Mesenchymal stem cell (in vitro differentiated cells and primary cell): ENCODE data around the gene TMPRSS6.

ENCODE experiments used
- DNase-seq: peaks from one replicate; pipeline ENCODE4 v3.0.0-alpha.2; 2013
- H2AFZ ChIP-seq: one replicate; pipeline ENCODE4 v1.6.1; 2013; ENCODE audit warnings: low read depth, mild to moderate bottlenecking, control low read depth, inconsistent platforms, low read length, moderate library complexity
- H2AK5ac ChIP-seq: 2 replicates; pipeline ENCODE4 v1.6.1; 2013; ENCODE audit warnings: low read length, moderate library complexity, mild to moderate bottlenecking, inconsistent platforms; ENCODE audit not compliant: severe bottlenecking
- H2BK120ac ChIP-seq: one replicate; pipeline ENCODE4 v1.6.1; 2013; ENCODE audit warnings: low read depth, mild to moderate bottlenecking, inconsistent platforms, low read length, moderate library complexity
- H2BK12ac ChIP-seq, 2 experiments: one replicate each; pipeline ENCODE4 v1.6.1; 2013; ENCODE audit warnings: inconsistent platforms in 2 of 2, low read length in 2 of 2, mild to moderate bottlenecking in 2 of 2, moderate library complexity in 2 of 2, control low read depth in 1 of 2
- H2BK15ac ChIP-seq: one replicate; pipeline ENCODE4 v1.6.1; 2013; ENCODE audit warnings: mild to moderate bottlenecking, low read depth, inconsistent platforms; ENCODE audit not compliant: poor library complexity, severe bottlenecking
- H2BK5ac ChIP-seq: 2 replicates; pipeline ENCODE4 v1.6.1; 2013; ENCODE audit warnings: low read depth, mild to moderate bottlenecking, low read length, control low read depth, inconsistent platforms; ENCODE audit not compliant: poor library complexity, severe bottlenecking
- H3K14ac ChIP-seq, 2 experiments: one replicate each; pipeline ENCODE4 v1.6.1; 2013; ENCODE audit warnings: inconsistent platforms in 2 of 2, low read length in 2 of 2, control low read depth in 1 of 2, mild to moderate bottlenecking in 1 of 2, moderate library complexity in 1 of 2
- H3K18ac ChIP-seq, 2 experiments: one replicate each; pipeline ENCODE4 v1.6.1; 2013; ENCODE audit warnings: inconsistent platforms in 2 of 2, low read length in 2 of 2, control low read depth in 1 of 2, low read depth in 1 of 2, mild to moderate bottlenecking in 1 of 2
- H3K23ac ChIP-seq, 2 experiments: one replicate each; pipeline ENCODE4 v1.6.1; 2013; ENCODE audit warnings: inconsistent platforms in 2 of 2, low read length in 2 of 2, mild to moderate bottlenecking in 2 of 2, moderate library complexity in 2 of 2, control low read depth in 1 of 2
- H3K27ac ChIP-seq: 2 replicates; pipeline ENCODE4 v1.5.1; 2013; ENCODE audit warnings: mild to moderate bottlenecking, moderate library complexity, low read length, control low read depth, inconsistent platforms; ENCODE audit not compliant: poor library complexity, severe bottlenecking
- H3K27me3 ChIP-seq, 2 experiments: 2 replicates each; pipeline versions ENCODE4 v1.6.1 to v1.7.0; 2013; ENCODE audit warnings: low read length in 2 of 2, mild to moderate bottlenecking in 2 of 2, moderate library complexity in 2 of 2, control low read depth in 1 of 2, inconsistent platforms in 1 of 2; ENCODE audit not compliant: control insufficient read depth in 1 of 2, insufficient read depth in 1 of 2
- H3K36me3 ChIP-seq, 2 experiments: 2 replicates each; pipeline versions ENCODE4 v1.6.1 to v1.7.0; 2013; ENCODE audit warnings: low read length in 2 of 2, control low read depth in 1 of 2, inconsistent platforms in 1 of 2, low read depth in 1 of 2, mild to moderate bottlenecking in 1 of 2; ENCODE audit not compliant: insufficient read depth in 2 of 2, control insufficient read depth in 1 of 2
- H3K4ac ChIP-seq, 2 experiments: one replicate each; pipeline ENCODE4 v1.6.1; 2013; ENCODE audit warnings: inconsistent platforms in 2 of 2, low read length in 2 of 2, mild to moderate bottlenecking in 2 of 2, moderate library complexity in 2 of 2, control low read depth in 1 of 2, low read depth in 1 of 2
- H3K4me1 ChIP-seq: 2 replicates; pipeline ENCODE4 v1.6.1; 2013; ENCODE audit warnings: low read depth, low read length, control low read depth; ENCODE audit not compliant: control insufficient read depth, insufficient read depth
- H3K4me2 ChIP-seq: 2 replicates; pipeline ENCODE4 v1.6.1; 2013; ENCODE audit warnings: low read length, mild to moderate bottlenecking, inconsistent platforms; ENCODE audit not compliant: poor library complexity, severe bottlenecking
- H3K4me3 ChIP-seq, 2 experiments: 2 replicates each; pipeline versions ENCODE4 v1.5.1 to v1.7.0; 2013; ENCODE audit warnings: low read length in 2 of 2, mild to moderate bottlenecking in 2 of 2, control low read depth in 1 of 2, low read depth in 1 of 2; ENCODE audit not compliant: insufficient read depth in 1 of 2
- H3K79me1 ChIP-seq: replicated peaks from 2 replicates; pipeline ENCODE4 v1.6.1; 2013; ENCODE audit warnings: mild to moderate bottlenecking, control low read depth, low read length, inconsistent platforms; ENCODE audit not compliant: poor library complexity, severe bottlenecking
- H3K9ac ChIP-seq: 2 replicates; pipeline ENCODE4 v1.7.0; 2013; ENCODE audit warnings: mild to moderate bottlenecking, low read length, moderate library complexity
- H3K9me3 ChIP-seq: 2 replicates; pipeline ENCODE4 v1.7.0; 2013; ENCODE audit warnings: mild to moderate bottlenecking, low read length; ENCODE audit not compliant: control insufficient read depth
- H4K8ac ChIP-seq: one replicate; pipeline ENCODE4 v1.6.1; 2013; ENCODE audit warnings: inconsistent platforms, mild to moderate bottlenecking, low read length, moderate library complexity
- H4K91ac ChIP-seq: one replicate; pipeline ENCODE4 v1.6.1; 2013; ENCODE audit warnings: mild to moderate bottlenecking, low read length, inconsistent platforms
- WGBS: methylation state at CpG from one replicate; pipeline ENCODE4 v1.1.7; 2013; ENCODE audit warnings: mixed read lengths; 5-methylcytosine and 5-hydroxymethylcytosine counted together

The TMPRSS6 gene

DNA sequence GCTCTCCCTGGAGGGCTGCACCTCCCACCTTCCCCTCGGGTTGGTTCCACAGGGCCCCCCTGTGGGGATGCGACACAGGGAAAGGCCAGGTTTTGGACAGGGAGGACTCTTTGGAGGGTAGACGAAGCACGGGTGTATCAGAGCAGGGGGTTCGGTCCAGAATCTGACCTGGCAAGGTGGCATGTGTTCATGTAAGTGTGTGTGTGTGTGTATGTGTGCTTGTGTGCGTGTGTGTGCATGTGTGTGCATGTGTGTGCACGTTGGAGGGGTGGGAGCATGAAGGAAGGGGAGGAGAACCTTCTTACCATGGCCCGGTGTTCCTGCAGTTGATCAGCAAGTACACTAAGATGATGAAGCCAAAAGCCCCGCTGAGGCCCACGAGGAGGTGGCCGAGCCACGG lies 25.5 kb upstream of the TMPRSS6 start:
- Histone ChIP-seq H3K9ac (no peak overlapping the region), H3K4ac (no peak overlapping the region), H2BK5ac (no peak overlapping the region), H2AK5ac (no peak overlapping the region), H3K9me3 (no peaks in the 10 kb centered on the region), H4K91ac (no peak overlapping the region), H3K23ac (no peak overlapping the region), H4K8ac (no peak overlapping the region), H3K4me1 (peaks cover 4% of the 10 kb centered on the region), H3K36me3 (no peaks in the 10 kb centered on the region), H2BK15ac (no peak overlapping the region), H3K18ac (no peak overlapping the region), H3K79me1 (no peaks in the 10 kb centered on the region), H3K27ac (no peak overlapping the region), H3K4me2 (no peak overlapping the region), H3K27me3 (peaks cover 36 to 55% of the 10 kb centered on the region in 2 experiments), H3K4me3 (no peak overlapping the region), H3K14ac (no peak overlapping the region), H2BK12ac (no peak overlapping the region), H2AFZ (no peak overlapping the region), H2BK120ac (no peak overlapping the region)
- no peak for DNase-seq
- 90% methylated on average over 12 of the region's 12 CpGs for WGBS

DNA sequence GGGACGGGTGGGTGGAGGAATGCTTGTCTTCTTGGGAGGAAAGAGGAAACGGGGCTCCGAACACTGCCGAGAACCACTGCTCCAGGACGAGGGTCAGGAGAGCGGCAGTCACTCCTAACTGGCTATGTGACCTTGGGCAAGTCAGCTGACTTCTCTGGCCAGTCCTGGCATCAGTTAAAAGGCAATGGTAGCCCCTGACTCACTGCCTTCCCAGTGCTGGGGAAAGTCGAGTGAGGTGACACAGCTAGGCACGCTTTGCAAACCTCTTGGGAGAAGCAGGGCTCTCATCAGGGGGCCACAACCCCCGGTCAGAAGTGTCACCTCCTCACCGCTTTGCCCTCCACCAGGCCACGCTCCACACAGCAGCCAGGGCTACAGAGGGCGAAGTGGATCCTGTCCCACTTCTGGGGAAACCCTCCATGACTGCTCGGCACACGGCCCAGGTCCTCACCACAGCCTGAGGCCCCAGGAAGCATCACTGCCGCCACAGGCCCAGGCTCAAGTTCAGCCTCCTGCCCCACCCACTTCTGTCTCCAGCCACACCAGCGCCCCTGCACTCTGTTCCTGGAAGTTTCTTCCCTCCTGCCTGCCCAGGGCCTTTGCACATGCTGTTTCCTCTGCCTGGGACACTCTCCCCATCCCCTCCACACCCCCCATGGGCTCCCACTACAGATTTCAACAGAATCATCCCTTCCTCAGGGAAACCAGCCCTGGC lies 23.9 kb upstream of the TMPRSS6 start:
- Histone ChIP-seq H2BK5ac (no peak overlapping the region), H2AFZ (no peak overlapping the region), H3K4ac (no peak overlapping the region), H2BK120ac (no peak overlapping the region), H3K14ac (no peak overlapping the region), H2AK5ac (no peak overlapping the region), H2BK12ac (no peak overlapping the region), H4K91ac (no peak overlapping the region), H3K9ac (no peak overlapping the region), H2BK15ac (no peak overlapping the region), H3K4me2 (no peak overlapping the region), H4K8ac (no peak overlapping the region), H3K4me1 (peaks cover 6% of the 10 kb centered on the region), H3K36me3 (no peaks in the 10 kb centered on the region), H3K23ac (no peak overlapping the region), H3K27ac (no peak overlapping the region), H3K9me3 (no peaks in the 10 kb centered on the region), H3K27me3 (peaks cover 47 to 61% of the 10 kb centered on the region in 2 experiments), H3K79me1 (no peaks in the 10 kb centered on the region), H3K18ac (no peak overlapping the region), H3K4me3 (no peak overlapping the region)
- 81% methylated on average over 16 of the region's 16 CpGs for WGBS
- DNase-seq: no peak

DNA sequence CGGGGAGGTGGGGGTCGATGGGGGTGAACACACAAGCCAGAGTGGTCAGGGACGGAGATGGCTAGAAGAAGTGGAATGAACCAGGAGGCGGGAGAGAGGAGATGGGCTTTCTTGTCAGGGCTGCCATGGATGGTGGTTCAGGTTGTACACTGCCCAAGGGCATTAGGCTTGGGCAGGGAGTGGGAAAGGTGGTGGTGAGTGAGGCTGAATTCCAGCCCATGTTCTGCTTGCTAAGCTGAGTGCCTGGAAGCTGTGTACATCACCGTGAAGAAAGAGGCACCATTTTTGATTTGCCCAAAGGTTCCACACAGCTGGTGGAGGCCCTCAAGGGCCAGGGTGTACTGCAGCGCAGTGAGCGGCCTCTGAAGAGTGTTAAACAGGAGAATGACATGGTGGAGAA lies 23.3 kb upstream of the TMPRSS6 start:
- Histone ChIP-seq H2BK15ac (no peak overlapping the region), H3K9ac (no peak overlapping the region), H3K9me3 (no peaks in the 10 kb centered on the region), H3K14ac (no peak overlapping the region), H2AFZ (no peak overlapping the region), H2BK12ac (no peak overlapping the region), H3K36me3 (no peaks in the 10 kb centered on the region), H3K23ac (no peak overlapping the region), H3K4ac (no peak overlapping the region), H2AK5ac (no peak overlapping the region), H3K27me3 (peaks cover 50 to 61% of the 10 kb centered on the region in 2 experiments), H2BK5ac (no peak overlapping the region), H4K91ac (no peak overlapping the region), H3K27ac (no peak overlapping the region), H3K79me1 (no peaks in the 10 kb centered on the region), H3K18ac (no peak overlapping the region), H3K4me2 (no peak overlapping the region), H3K4me3 (no peak overlapping the region), H4K8ac (no peak overlapping the region), H3K4me1 (peaks cover 4% of the 10 kb centered on the region), H2BK120ac (no peak overlapping the region)
- 91% methylated on average over 7 of the region's 7 CpGs for WGBS
- DNase-seq: no peak

DNA sequence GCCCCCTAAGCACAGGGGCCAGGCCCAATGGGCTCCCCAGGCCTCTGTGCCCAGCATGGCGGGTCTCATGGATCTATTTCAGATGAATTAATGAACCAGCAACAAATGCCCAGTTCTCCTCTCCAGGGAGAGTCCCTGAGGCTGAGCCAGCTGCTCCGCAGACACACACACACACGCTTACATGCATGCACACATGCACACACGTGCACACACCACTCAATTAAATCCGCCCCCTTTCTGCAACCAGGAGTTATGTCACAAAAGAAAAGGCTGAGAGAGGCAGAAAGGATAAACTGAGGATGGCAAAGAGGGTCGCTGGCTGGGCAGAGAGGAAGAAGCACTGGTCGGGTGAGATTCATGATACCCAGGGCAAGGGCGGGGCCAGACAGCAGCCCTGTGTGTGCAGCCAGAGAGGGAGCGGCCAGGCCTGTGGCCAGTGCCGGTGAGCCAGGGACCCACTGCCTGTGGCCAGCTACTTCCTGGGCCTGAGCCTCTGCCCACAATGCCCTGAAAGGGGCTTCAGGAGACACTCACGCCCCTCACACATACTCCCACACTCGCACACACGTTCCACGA lies 20.4 kb upstream of the TMPRSS6 start:
- H2BK15ac ChIP-seq: no peak overlapping the region
- H3K4me2 ChIP-seq: no peak overlapping the region
- peak overlapping the region in 1 of 2 experiments; percentile 63 for H3K14ac ChIP-seq
- no peak overlapping the region for H2BK5ac ChIP-seq
- H3K4me3 ChIP-seq: no peak overlapping the region
- no peak overlapping the region for H3K23ac ChIP-seq
- H3K27ac ChIP-seq: no peak overlapping the region
- WGBS: 90% methylated on average over 13 of the region's 14 CpGs
- H3K36me3 ChIP-seq: no peaks in the 10 kb centered on the region
- no peak overlapping the region for H3K9ac ChIP-seq
- no peaks in the 10 kb centered on the region for H3K9me3 ChIP-seq
- no peak overlapping the region for H4K8ac ChIP-seq
- peaks cover 46 to 60% of the 10 kb centered on the region in 2 experiments for H3K27me3 ChIP-seq
- no peak overlapping the region for H2AFZ ChIP-seq
- no peaks in the 10 kb centered on the region for H3K79me1 ChIP-seq
- H4K91ac ChIP-seq: no peak overlapping the region
- H2BK120ac ChIP-seq: no peak overlapping the region
- no peak overlapping the region for H2BK12ac ChIP-seq
- no peak overlapping the region for H2AK5ac ChIP-seq
- H3K4me1 ChIP-seq: peaks cover 4% of the 10 kb centered on the region
- no peak for DNase-seq
- no peak overlapping the region for H3K18ac ChIP-seq
- H3K4ac ChIP-seq: no peak overlapping the region
